T-helper 2 cell treated with Interferon-gamma antibody and Interleukin-4, amounts not matched to agents 5 μg/mL and 100 μg/mL, for 36 hours (primary cell): ENCODE measurements around the gene CEP104.
"Not testable (repeated sequence)": the region's sequence is repeated elsewhere in the genome, so short reads cannot be mapped to it uniquely, and the experiment has no call there.

Experiments
- DNase-seq: peaks from one replicate; pipeline ENCODE4 v3.0.0; 2021; ENCODE audit warnings: low spot score
- H3K27ac Mint-ChIP-seq: one replicate; pipeline ENCODE4 v1.8.0; 2021; ENCODE audit warnings: mild to moderate bottlenecking, mixed read lengths
- H3K27me3 Mint-ChIP-seq: one replicate; pipeline ENCODE4 v1.8.0; 2021; ENCODE audit warnings: low read depth, mixed read lengths
- H3K36me3 Mint-ChIP-seq: one replicate; pipeline ENCODE4 v1.8.0; 2021; ENCODE audit warnings: low read depth, mixed read lengths
- H3K4me1 Mint-ChIP-seq: one replicate; pipeline ENCODE4 v1.8.0; 2021; ENCODE audit warnings: low read depth, mixed read lengths
- H3K4me3 Mint-ChIP-seq: one replicate; pipeline ENCODE4 v1.8.0; 2022; ENCODE audit warnings: mild to moderate bottlenecking, moderate library complexity, mixed read lengths
- H3K9me3 Mint-ChIP-seq: one replicate; pipeline ENCODE4 v1.8.0; 2021; ENCODE audit warnings: mixed read lengths

Gene CEP104

GRCh38 chr1:3819771-3820200 is 37.2 kb downstream of the CEP104 start:
- Mint-ChIP-seq H3K27ac (peak overlapping the region; percentile 46), H3K27me3 (no peaks in the 10 kb centered on the region), H3K9me3 (no peaks in the 10 kb centered on the region), H3K36me3 (peaks cover 10% of the 10 kb centered on the region), H3K4me1 (no peaks in the 10 kb centered on the region), H3K4me3 (no peak overlapping the region)
- DNase-seq, result no peak

- H3K36me3 Mint-ChIP-seq, result peaks cover 7% of the 10 kb centered on the region
- H3K4me1 Mint-ChIP-seq, result no peaks in the 10 kb centered on the region
- H3K9me3 Mint-ChIP-seq, result no peaks in the 10 kb centered on the region
- no peak overlapping the region for H3K27ac Mint-ChIP-seq
- no peak overlapping the region for H3K4me3 Mint-ChIP-seq
- no peak for DNase-seq
- H3K27me3 Mint-ChIP-seq, result no peaks in the 10 kb centered on the region
These were observed 39.0 kb downstream of the CEP104 start for GRCh38 chr1:3817821-3818597.

GRCh38 chr1:3817138-3817740 is 39.8 kb downstream of the CEP104 start:
- Mint-ChIP-seq H3K27me3 (no peaks in the 10 kb centered on the region), H3K9me3 (no peaks in the 10 kb centered on the region), H3K4me1 (no peaks in the 10 kb centered on the region), H3K27ac (no peak overlapping the region), H3K4me3 (no peak overlapping the region), H3K36me3 (peaks cover 7% of the 10 kb centered on the region)
- no peak for DNase-seq

- DNase-seq, result no peak
- Mint-ChIP-seq H3K4me1 (no peaks in the 10 kb centered on the region), H3K4me3 (no peak overlapping the region), H3K27ac (no peak overlapping the region), H3K27me3 (no peaks in the 10 kb centered on the region), H3K36me3 (peaks cover 7% of the 10 kb centered on the region), H3K9me3 (no peaks in the 10 kb centered on the region)
These were observed 40.5 kb downstream of the CEP104 start for GRCh38 chr1:3816331-3817137.

GRCh38 chr1:3814771-3815561 is 42.0 kb downstream of the CEP104 start:
- Mint-ChIP-seq H3K4me3 (no peak overlapping the region), H3K27ac (no peak overlapping the region), H3K4me1 (no peaks in the 10 kb centered on the region), H3K36me3 (peaks cover 3% of the 10 kb centered on the region), H3K27me3 (no peaks in the 10 kb centered on the region), H3K9me3 (no peaks in the 10 kb centered on the region)
- no peak for DNase-seq

GRCh38 chr1:3814065-3814464 is 42.9 kb downstream of the CEP104 start:
- H3K9me3 Mint-ChIP-seq, result no peaks in the 10 kb centered on the region
- H3K36me3 Mint-ChIP-seq, result peaks cover under 1% of the 10 kb centered on the region
- H3K4me3 Mint-ChIP-seq, result no peak overlapping the region
- DNase-seq, result no peak
- no peaks in the 10 kb centered on the region for H3K27me3 Mint-ChIP-seq
- no peak overlapping the region for H3K27ac Mint-ChIP-seq
- H3K4me1 Mint-ChIP-seq, result no peaks in the 10 kb centered on the region

GRCh38 chr1:3811595-3811911 is 45.5 kb downstream of the CEP104 start:
- no peak overlapping the region for H3K27ac Mint-ChIP-seq
- no peaks in the 10 kb centered on the region for H3K9me3 Mint-ChIP-seq
- no peaks in the 10 kb centered on the region for H3K27me3 Mint-ChIP-seq
- no peak overlapping the region for H3K4me3 Mint-ChIP-seq
- H3K36me3 Mint-ChIP-seq, result no peaks in the 10 kb centered on the region
- DNase-seq, result no peak
- H3K4me1 Mint-ChIP-seq, result no peaks in the 10 kb centered on the region

- not testable (repeated sequence) for H3K9me3 Mint-ChIP-seq, H3K27me3 Mint-ChIP-seq, H3K36me3 Mint-ChIP-seq, H3K4me1 Mint-ChIP-seq, H3K4me3 Mint-ChIP-seq, DNase-seq, H3K27ac Mint-ChIP-seq
These were observed 46.8 kb downstream of the CEP104 start for GRCh38 chr1:3810149-3810761.

GRCh38 chr1:3809680-3810079 is 47.3 kb downstream of the CEP104 start:
- H3K4me3 Mint-ChIP-seq, result no peak overlapping the region

GRCh38 chr1:3807769-3808168 is 49.2 kb downstream of the CEP104 start:
- Mint-ChIP-seq H3K36me3 (no peaks in the 10 kb centered on the region), H3K4me3 (no peak overlapping the region), H3K27me3 (peaks cover 7% of the 10 kb centered on the region), H3K9me3 (no peaks in the 10 kb centered on the region), H3K4me1 (no peaks in the 10 kb centered on the region), H3K27ac (no peak overlapping the region)
- no peak for DNase-seq

More at GRCh38 chr1:3809680-3810079, 47.3 kb downstream of the CEP104 start:
- Mint-ChIP-seq H3K27ac (no peak overlapping the region), H3K4me1 (no peaks in the 10 kb centered on the region), H3K27me3 (no peaks in the 10 kb centered on the region), H3K36me3 (no peaks in the 10 kb centered on the region), H3K9me3 (no peaks in the 10 kb centered on the region)
- no peak for DNase-seq

GRCh38 chr1:3805038-3805437 is 52.0 kb downstream of the CEP104 start:
- H3K9me3 Mint-ChIP-seq, result no peaks in the 10 kb centered on the region
- no peak overlapping the region for H3K27ac Mint-ChIP-seq
- H3K4me3 Mint-ChIP-seq, result no peak overlapping the region
- peaks cover 10% of the 10 kb centered on the region for H3K27me3 Mint-ChIP-seq
- no peaks in the 10 kb centered on the region for H3K36me3 Mint-ChIP-seq
- peaks cover 5% of the 10 kb centered on the region for H3K4me1 Mint-ChIP-seq
- no peak for DNase-seq

GRCh38 chr1:3804627-3804944 is 52.4 kb downstream of the CEP104 start:
- H3K4me3 Mint-ChIP-seq, H3K27ac Mint-ChIP-seq, H3K36me3 Mint-ChIP-seq, H3K27me3 Mint-ChIP-seq, H3K4me1 Mint-ChIP-seq, H3K9me3 Mint-ChIP-seq, DNase-seq: not testable (repeated sequence)

- peaks cover 10% of the 10 kb centered on the region for H3K27me3 Mint-ChIP-seq
- H3K4me1 Mint-ChIP-seq, result peaks cover 5% of the 10 kb centered on the region
- H3K9me3 Mint-ChIP-seq, result no peaks in the 10 kb centered on the region
- H3K27ac Mint-ChIP-seq, result no peak overlapping the region
- DNase-seq, result no peak
- H3K36me3 Mint-ChIP-seq, result no peaks in the 10 kb centered on the region
- H3K4me3 Mint-ChIP-seq, result no peak overlapping the region
These were observed 52.9 kb downstream of the CEP104 start for GRCh38 chr1:3803905-3804626.
